Endothelial cell (in vitro differentiated cells): Measurements from ENCODE around the gene MBOAT7. TPM values are rescaled to one million over a fixed set of nuclear protein-coding genes. Genes with fewer than 3 reads are reported as not detected.

ENCODE experiments used
- DNase-seq: peaks from one replicate; pipeline ENCODE4 v3.0.0; 2021; ENCODE audit warnings: low spot score
- H3K27ac Mint-ChIP-seq: one replicate; pipeline ENCODE4 v1.8.0; 2021; ENCODE audit warnings: mixed read lengths, inconsistent platforms; ENCODE audit not compliant: unreplicated experiment
- H3K27me3 Mint-ChIP-seq: one replicate; pipeline ENCODE4 v1.8.0; 2021; ENCODE audit warnings: mild to moderate bottlenecking, moderate library complexity, mixed read lengths, inconsistent platforms; ENCODE audit not compliant: unreplicated experiment
- H3K36me3 Mint-ChIP-seq: one replicate; pipeline ENCODE4 v1.8.0; 2021; ENCODE audit warnings: mild to moderate bottlenecking, low read depth, mixed read lengths, inconsistent platforms; ENCODE audit not compliant: unreplicated experiment
- H3K4me1 Mint-ChIP-seq: one replicate; pipeline ENCODE4 v1.8.0; 2021; ENCODE audit warnings: mild to moderate bottlenecking, mixed read lengths, inconsistent platforms; ENCODE audit not compliant: unreplicated experiment
- H3K4me3 Mint-ChIP-seq: one replicate; pipeline ENCODE4 v1.8.0; 2021; ENCODE audit warnings: mild to moderate bottlenecking, mixed read lengths, inconsistent platforms; ENCODE audit not compliant: unreplicated experiment
- H3K9me3 Mint-ChIP-seq: one replicate; pipeline ENCODE4 v1.8.0; 2021; ENCODE audit warnings: mixed read lengths, inconsistent platforms; ENCODE audit not compliant: unreplicated experiment
- CTCF ChIP-seq: fragments of 200-600 bp; sonication (generic); IDR thresholded peaks from one replicate; pipeline ENCODE4 v1.5.0; 2021; ENCODE audit warnings: antibody characterized with exemption; ENCODE audit not compliant: unreplicated experiment
- total RNA-seq: library from RNA; stranded (reverse); fragmentation: NEBNext Ultra II Directional; extraction: Animal tissue kit (Norgen Biotek cat#: 25700); gene quantifications from one replicate; pipeline ENCODE4 v1.2.1, GENCODE V29; 2021; ENCODE audit not compliant: unreplicated experiment

The MBOAT7 gene
- total RNA-seq, 1 donor from 2014 or later: 203 TPM

- H3K27ac Mint-ChIP-seq: no peak overlapping the region
- peaks cover 11% of the 10 kb centered on the region for H3K27me3 Mint-ChIP-seq
- H3K9me3 Mint-ChIP-seq: no peaks in the 10 kb centered on the region
- TF ChIP-seq CTCF: no peak
- H3K4me1 Mint-ChIP-seq: peaks cover 8% of the 10 kb centered on the region
- no peak for DNase-seq
- H3K36me3 Mint-ChIP-seq: peaks cover 34% of the 10 kb centered on the region
- H3K4me3 Mint-ChIP-seq: peak overlapping the region; percentile 26
These were observed 21.9 kb upstream of the MBOAT7 start for GRCh38 chr19:54211235-54211634.

- H3K4me1 Mint-ChIP-seq: peaks cover 8% of the 10 kb centered on the region
- H3K4me3 Mint-ChIP-seq: no peak overlapping the region
- H3K9me3 Mint-ChIP-seq: no peaks in the 10 kb centered on the region
- no peak for DNase-seq
- peaks cover 11% of the 10 kb centered on the region for H3K27me3 Mint-ChIP-seq
- peaks cover 39% of the 10 kb centered on the region for H3K36me3 Mint-ChIP-seq
- peak overlapping the region; percentile 62 for H3K27ac Mint-ChIP-seq
- TF ChIP-seq CTCF: no peak
These were observed 20.6 kb upstream of the MBOAT7 start for GRCh38 chr19:54209811-54210494.

GRCh38 chr19:54209058-54209810, 19.9 kb upstream of the MBOAT7 start:
- H3K27me3 Mint-ChIP-seq: peaks cover 11% of the 10 kb centered on the region
- no peak for TF ChIP-seq CTCF
- H3K36me3 Mint-ChIP-seq: peaks cover 43% of the 10 kb centered on the region
- no peak overlapping the region for H3K4me3 Mint-ChIP-seq
- H3K4me1 Mint-ChIP-seq: peaks cover 8% of the 10 kb centered on the region
- H3K27ac Mint-ChIP-seq: no peak overlapping the region
- DNase-seq: no peak
- H3K9me3 Mint-ChIP-seq: no peaks in the 10 kb centered on the region

GRCh38 chr19:54208784-54209057, 19.3 kb upstream of the MBOAT7 start:
- H3K27me3 Mint-ChIP-seq: peaks cover 11% of the 10 kb centered on the region
- no peaks in the 10 kb centered on the region for H3K9me3 Mint-ChIP-seq
- no peak for DNase-seq
- H3K36me3 Mint-ChIP-seq: peaks cover 43% of the 10 kb centered on the region
- no peak for TF ChIP-seq CTCF
- H3K4me1 Mint-ChIP-seq: peaks cover 10% of the 10 kb centered on the region
- no peak overlapping the region for H3K27ac Mint-ChIP-seq
- H3K4me3 Mint-ChIP-seq: no peak overlapping the region
